ENCODE measurements around the gene CDC14C.
A peak's percentile ranks its signal among the peaks of the same experiment; 100 is the strongest.
"Not testable (repeated sequence)": the region's sequence is repeated elsewhere in the genome, so short reads cannot be mapped to it uniquely, and the experiment has no call there.

Gene CDC14C

GRCh38 chr7:48924433-48924832 lies at the start of gene CDC14C:
Gene CDC14C, plus strand, starts transcription at chr7:48924547. Its CDS starts 126 bp downstream, at chr7:48924673.
- DNase-seq (ENCODE audit: low read depth in 2 of 2): no peak

DNA sequence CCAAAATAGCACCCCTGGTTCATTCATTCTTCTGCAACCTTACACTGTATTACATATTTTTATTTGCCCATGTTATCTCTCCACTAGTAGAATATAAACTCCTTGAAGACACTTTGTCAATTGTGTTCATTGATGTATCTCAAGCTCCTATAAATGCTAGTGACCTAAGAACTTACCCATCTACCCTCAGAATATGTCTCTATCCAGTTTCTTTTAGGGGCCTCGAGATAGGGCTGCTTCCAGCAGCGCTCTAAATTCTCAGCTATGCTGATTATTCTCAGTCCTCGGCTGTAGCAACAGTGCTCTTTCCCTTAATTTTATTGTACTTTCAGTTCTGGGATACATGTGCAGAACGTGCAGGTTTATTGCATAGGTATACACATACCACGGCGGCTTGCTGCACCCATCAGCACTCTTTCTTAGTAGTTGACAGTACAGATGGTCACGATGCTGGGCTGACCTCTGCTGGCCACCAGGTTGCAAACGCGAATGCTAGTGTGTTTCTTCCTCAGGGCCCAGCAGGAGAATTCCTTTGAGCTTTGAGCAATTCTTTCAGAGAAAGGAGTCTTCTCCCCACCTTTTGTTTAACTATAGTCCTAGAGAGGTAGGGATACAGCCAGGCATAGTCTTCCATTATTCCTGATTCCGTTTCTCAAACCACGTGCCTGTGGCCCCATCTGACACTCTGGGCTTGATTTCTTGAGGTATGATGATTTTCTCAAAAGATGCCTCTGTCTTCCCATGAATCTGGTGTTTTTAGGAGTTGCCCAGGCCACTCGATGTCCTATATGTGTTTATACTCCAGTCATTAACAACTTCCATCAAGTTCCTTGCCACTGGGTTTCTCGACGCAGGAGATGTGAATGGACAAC lies 49.1 kb upstream of the CDC14C start:
- no peak for DNase-seq (ENCODE audit: low read depth in 2 of 2)

- no peak for DNase-seq (ENCODE audit: low read depth in 2 of 2)
Measured at GRCh38 chr7:48876087-48876486, 48.3 kb upstream of the CDC14C start.

GRCh38 chr7:48880851-48881250 lies 43.5 kb upstream of the CDC14C start:
- DNase-seq (ENCODE audit: low read depth in 2 of 2): no peak

DNA sequence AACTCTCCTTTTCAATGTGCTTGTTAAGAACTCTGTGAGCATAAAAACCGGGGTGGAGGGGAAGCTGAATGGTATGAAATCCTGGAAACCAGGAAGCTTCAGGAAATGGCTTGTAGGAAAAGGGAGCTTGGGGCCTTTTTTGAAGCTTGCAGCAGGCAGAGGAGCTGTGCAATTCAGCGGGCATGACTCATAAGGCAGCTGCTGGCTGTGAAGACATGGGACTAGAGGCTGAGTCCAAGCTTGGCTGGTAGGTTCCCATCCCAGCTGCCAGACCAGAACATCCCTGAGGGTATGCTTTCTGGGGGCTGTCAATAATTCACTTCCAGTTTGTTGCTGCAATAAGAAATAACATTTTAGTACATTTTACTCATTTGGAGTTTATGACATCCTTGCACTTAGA lies 36.8 kb upstream of the CDC14C start:
- DNase-seq (ENCODE audit: low read depth in 2 of 2): no peak

GRCh38 chr7:48894574-48894973 lies 29.8 kb upstream of the CDC14C start:
- no peak for DNase-seq (ENCODE audit: low read depth in 2 of 2)

- DNase-seq (ENCODE audit: low read depth in 2 of 2): no peak
Measured at GRCh38 chr7:48899932-48900331, 24.4 kb upstream of the CDC14C start.

- no peak for DNase-seq (ENCODE audit: low read depth in 2 of 2)
Measured at GRCh38 chr7:48901966-48902365, 22.4 kb upstream of the CDC14C start.

GRCh38 chr7:48904975-48905374 lies 19.4 kb upstream of the CDC14C start:
- DNase-seq (ENCODE audit: low read depth in 2 of 2): no peak

DNA sequence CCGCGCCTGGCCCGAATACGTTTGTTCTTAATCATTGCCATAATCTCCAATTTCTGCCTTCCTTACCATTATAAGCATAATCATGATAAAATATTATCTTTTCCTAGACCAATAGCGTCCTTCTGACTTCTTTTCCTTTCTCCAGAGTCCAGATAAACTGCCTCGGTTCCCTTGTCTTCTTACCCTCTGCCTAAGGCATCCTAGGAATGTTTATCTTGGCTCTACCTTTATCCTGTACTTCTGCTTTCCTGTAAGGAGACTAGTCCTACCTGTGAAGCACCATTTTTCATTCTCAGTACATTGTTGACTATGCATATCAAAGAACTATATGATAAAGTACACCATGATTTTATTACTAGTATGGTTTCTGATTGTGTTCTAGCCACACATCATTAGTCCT lies 18.7 kb upstream of the CDC14C start:
- DNase-seq (ENCODE audit: low read depth in 2 of 2): not testable (repeated sequence)

DNA sequence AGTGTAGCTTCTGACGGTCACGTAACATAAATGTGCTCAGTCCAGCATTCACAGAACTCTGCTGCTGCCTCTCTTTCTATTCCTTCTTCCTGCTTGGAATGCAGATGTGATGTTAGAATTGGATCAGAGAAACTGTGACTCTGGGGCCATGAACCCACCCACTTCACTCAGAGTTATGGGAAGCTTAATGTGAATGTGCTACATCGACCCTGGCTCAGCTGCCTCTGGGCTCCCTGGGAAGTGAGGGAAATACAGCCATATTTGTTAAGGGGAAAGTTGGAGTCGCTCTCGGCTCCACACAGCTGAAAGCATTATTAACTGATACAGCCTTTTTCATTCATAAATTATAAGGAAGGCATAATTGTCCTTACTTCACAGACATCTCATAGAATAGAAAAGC lies 14.5 kb upstream of the CDC14C start:
- DNase-seq (ENCODE audit: low read depth in 2 of 2): not testable (repeated sequence)

GRCh38 chr7:48931481-48931880 lies 7.1 kb downstream of the CDC14C start:
- no peak for DNase-seq (ENCODE audit: low read depth in 2 of 2)

GRCh38 chr7:48932126-48932910 lies 8.0 kb downstream of the CDC14C start:
- no peak for DNase-seq (ENCODE audit: low read depth in 2 of 2)

DNA sequence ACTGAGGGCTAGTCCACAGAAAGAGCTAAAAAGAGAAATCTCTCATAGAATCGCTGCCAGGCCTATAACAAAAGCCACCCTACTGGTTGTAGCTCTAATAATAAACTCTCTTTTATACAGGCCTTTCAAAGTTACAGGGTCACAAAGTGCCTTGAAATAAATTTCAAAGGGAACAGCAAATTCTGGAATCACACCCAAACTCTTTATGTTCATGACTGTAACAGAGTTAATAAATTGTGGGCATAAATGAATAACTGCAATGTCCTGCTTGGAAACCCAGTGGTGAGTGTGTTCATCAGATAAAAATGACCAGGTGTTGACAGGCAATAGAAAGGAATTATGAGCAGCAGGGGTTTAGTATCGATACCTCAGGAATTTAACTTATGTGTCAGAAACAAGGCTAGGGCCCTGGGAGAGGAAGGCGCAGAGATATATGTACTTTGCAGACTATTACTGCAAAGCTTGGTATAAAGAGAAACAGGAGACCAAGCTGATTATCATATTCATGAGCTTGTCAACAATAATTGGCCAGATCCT lies 9.3 kb downstream of the CDC14C start:
- DNase-seq (ENCODE audit: low read depth in 2 of 2): peak; percentile 19 to 29

DNA sequence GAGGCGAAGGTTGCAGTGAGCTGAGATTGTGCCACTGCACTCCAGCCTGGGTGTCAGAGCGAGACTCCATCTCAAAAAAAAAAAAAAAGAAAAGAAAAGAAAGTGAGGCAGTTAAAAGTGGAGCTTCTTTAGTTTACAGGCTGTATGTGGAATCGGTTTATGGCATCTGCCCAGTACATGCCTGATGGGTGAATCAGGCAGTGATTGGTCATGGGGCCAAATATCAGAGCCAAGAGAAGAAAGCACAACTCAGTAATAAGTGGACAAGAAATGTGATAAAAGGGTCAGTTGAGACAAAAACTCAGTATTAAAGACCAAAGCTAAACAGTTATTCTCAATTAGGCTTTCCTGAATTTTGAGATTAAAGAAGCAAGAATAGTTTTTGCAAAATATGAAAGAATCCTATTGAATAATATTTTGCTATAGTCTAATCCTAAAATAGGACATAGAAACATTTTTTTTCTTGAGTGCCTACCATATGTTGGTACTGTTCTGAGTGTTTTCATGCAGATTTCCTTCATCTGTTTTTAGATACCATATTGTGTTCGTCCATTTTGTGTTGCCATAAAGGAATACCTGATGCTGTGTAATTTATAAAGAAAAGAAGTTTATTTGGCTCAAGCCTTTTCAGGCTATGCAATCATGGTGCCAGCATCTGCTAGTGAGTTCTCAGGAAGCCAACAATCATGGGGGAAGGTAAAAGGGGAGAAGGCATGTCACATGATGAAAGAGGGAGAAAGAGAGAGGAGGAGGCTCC lies 14.4 kb downstream of the CDC14C start:
- peak; percentile 18 to 50 for DNase-seq (ENCODE audit: low read depth in 2 of 2)

- DNase-seq (ENCODE audit: low read depth in 2 of 2): no peak
Measured at GRCh38 chr7:48943279-48943990, 19.1 kb downstream of the CDC14C start.

DNA sequence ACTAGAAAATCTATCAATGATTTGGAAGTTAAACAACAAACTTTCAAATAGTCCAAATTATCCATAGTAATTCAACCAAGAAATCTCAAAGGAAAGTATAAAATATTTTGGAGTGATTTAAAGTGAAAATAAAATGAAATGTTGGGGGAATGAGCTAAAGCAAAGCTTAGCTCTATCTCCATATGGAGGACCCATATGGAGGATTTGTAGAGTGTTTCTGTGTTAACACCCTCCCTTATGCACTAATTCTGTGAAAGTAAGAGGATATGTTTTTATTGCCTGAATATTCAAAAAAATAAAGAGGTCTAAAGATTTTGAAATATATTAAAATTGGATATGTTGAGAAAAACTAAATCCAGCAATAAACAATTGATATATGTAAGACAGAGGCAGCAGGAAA lies 31.6 kb downstream of the CDC14C start:
- no peak for DNase-seq (ENCODE audit: low read depth in 2 of 2)

- no peak for DNase-seq (ENCODE audit: low read depth in 2 of 2)
Measured at GRCh38 chr7:48959676-48960075, 35.3 kb downstream of the CDC14C start.

- peak; percentile 61 to 68 for DNase-seq (ENCODE audit: low read depth in 2 of 2)
Measured at GRCh38 chr7:48962821-48963505, 38.6 kb downstream of the CDC14C start.

- DNase-seq (ENCODE audit: low read depth in 2 of 2): peak; percentile 29 to 32
Measured at GRCh38 chr7:48964074-48964473, 39.7 kb downstream of the CDC14C start.

DNA sequence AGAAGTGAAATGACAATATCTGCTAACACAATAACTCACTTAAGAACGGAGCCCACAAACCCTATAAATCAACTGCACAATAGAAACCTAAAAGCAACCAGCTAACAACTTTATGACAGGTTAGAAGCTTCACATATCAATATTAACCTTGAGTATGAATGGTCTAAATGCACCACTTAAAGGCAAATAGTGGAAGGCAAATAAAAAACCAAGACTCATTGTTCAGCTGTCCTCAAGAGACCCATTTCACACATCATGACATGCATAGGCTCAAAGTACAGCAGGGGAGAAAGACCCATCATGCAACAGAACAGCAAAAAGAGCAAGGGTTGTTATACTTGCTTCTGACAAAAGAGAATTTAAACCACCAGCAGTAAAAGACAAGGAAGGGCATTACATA lies 46.8 kb downstream of the CDC14C start:
- no peak for DNase-seq (ENCODE audit: low read depth in 2 of 2)
